ENCODE measurements around the gene TNNT2.

DNA sequence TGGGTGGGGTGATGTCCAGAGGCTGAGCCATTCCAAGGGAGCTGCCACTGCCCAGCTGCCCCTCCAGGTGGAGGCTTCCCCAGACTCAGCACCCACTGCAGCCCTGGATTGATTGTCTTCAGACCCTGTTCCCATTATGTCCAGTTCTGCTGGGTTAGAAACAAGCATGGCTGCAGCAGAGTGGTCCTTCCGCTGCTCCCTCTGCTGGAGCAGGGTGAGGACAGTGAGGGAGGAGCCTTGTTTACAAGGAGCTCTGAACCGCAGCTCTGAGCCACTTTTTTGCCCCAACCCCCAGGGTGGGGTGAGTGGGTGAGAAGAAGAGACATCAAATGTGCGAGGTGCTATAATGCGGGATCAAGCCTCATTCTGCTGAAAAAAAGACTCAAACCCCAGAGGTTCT, 2.3 kb downstream of the TNNT2 start:
- TF ChIP-seq, protein P1, sequence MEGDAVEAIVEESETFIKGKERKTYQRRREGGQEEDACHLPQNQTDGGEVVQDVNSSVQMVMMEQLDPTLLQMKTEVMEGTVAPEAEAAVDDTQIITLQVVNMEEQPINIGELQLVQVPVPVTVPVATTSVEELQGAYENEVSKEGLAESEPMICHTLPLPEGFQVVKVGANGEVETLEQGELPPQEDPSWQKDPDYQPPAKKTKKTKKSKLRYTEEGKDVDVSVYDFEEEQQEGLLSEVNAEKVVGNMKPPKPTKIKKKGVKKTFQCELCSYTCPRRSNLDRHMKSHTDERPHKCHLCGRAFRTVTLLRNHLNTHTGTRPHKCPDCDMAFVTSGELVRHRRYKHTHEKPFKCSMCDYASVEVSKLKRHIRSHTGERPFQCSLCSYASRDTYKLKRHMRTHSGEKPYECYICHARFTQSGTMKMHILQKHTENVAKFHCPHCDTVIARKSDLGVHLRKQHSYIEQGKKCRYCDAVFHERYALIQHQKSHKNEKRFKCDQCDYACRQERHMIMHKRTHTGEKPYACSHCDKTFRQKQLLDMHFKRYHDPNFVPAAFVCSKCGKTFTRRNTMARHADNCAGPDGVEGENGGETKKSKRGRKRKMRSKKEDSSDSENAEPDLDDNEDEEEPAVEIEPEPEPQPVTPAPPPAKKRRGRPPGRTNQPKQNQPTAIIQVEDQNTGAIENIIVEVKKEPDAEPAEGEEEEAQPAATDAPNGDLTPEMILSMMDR (IDR thresholded peaks at IDR 0.05; ENCODE audit: low read length): no peak
- TF ChIP-seq EZH2 (optimal IDR thresholded peaks at IDR 0.05; ENCODE audit: low read depth, low read length): no peak
- no peak for TF ChIP-seq EZH2phosphoT487 (IDR thresholded peaks at IDR 0.05; ENCODE audit: low read length)
